ENCODE data around the gene ATMIN.

The ATMIN gene

GRCh38 chr16:81012974-81013373 lies 22.7 kb upstream of the ATMIN start:
- H3K9ac ChIP-seq (ENCODE audit: low read length): no peak overlapping the region
- H3K4ac ChIP-seq (ENCODE audit: low read depth in 1 of 2, low read length in 2 of 2): no peak overlapping the region
- no peak overlapping the region for H3K14ac ChIP-seq (ENCODE audit: low read length in 2 of 2)
- no peak overlapping the region for H2BK12ac ChIP-seq (ENCODE audit: low read length in 2 of 2)
- no peak overlapping the region for H3K4me3 ChIP-seq (ENCODE audit: insufficient read depth in 1 of 2, low read depth in 1 of 2, low read length in 2 of 2)
- no peak overlapping the region for H2BK120ac ChIP-seq (ENCODE audit: low read depth, low read length)
- DNase-seq: no peak
- H3K79me1 ChIP-seq (replicated peaks; ENCODE audit: low read length, poor library complexity, severe bottlenecking): peaks cover 22% of the 10 kb centered on the region
- H3K9me3 ChIP-seq (ENCODE audit: control insufficient read depth, low read length): no peaks in the 10 kb centered on the region
- no peak overlapping the region for H2BK15ac ChIP-seq (ENCODE audit: low read depth, poor library complexity, severe bottlenecking)
- peaks cover 2% of the 10 kb centered on the region for H3K4me1 ChIP-seq (ENCODE audit: control insufficient read depth, insufficient read depth, low read depth, low read length)
- H2AK5ac ChIP-seq (ENCODE audit: low read length, severe bottlenecking): no peak overlapping the region
- H3K4me2 ChIP-seq (ENCODE audit: low read length, poor library complexity, severe bottlenecking): no peak overlapping the region
- no peak overlapping the region for H2BK5ac ChIP-seq (ENCODE audit: low read depth, low read length, poor library complexity, severe bottlenecking)
- no peak overlapping the region for H3K23ac ChIP-seq (ENCODE audit: low read length in 2 of 2)
- no peak overlapping the region for H4K91ac ChIP-seq (ENCODE audit: low read length)
- WGBS: 100% methylated on average over 3 of the region's 3 CpGs
- peaks cover 10 to 43% of the 10 kb centered on the region in 2 experiments for H3K36me3 ChIP-seq (ENCODE audit: control insufficient read depth in 1 of 2, insufficient read depth in 2 of 2, low read depth in 1 of 2, low read length in 2 of 2)
- H3K27me3 ChIP-seq (ENCODE audit: control insufficient read depth in 1 of 2, insufficient read depth in 1 of 2, low read length in 2 of 2): no peaks in the 10 kb centered on the region
- H2AFZ ChIP-seq (ENCODE audit: low read depth, low read length): no peak overlapping the region
- H3K27ac ChIP-seq (ENCODE audit: low read length, poor library complexity, severe bottlenecking): no peak overlapping the region
- H4K8ac ChIP-seq (ENCODE audit: low read length): no peak overlapping the region
- no peak overlapping the region for H3K18ac ChIP-seq (ENCODE audit: low read depth in 1 of 2, low read length in 2 of 2)

GRCh38 chr16:81014672-81015071 lies 21.0 kb upstream of the ATMIN start:
- H3K4me2 ChIP-seq (ENCODE audit: low read length, poor library complexity, severe bottlenecking): no peak overlapping the region
- H3K9me3 ChIP-seq (ENCODE audit: control insufficient read depth, low read length): no peaks in the 10 kb centered on the region
- no peak overlapping the region for H2AK5ac ChIP-seq (ENCODE audit: low read length, severe bottlenecking)
- no peak overlapping the region for H3K14ac ChIP-seq (ENCODE audit: low read length in 2 of 2)
- H2BK5ac ChIP-seq (ENCODE audit: low read depth, low read length, poor library complexity, severe bottlenecking): no peak overlapping the region
- H2BK120ac ChIP-seq (ENCODE audit: low read depth, low read length): no peak overlapping the region
- H3K4me3 ChIP-seq (ENCODE audit: insufficient read depth in 1 of 2, low read depth in 1 of 2, low read length in 2 of 2): no peak overlapping the region
- H3K23ac ChIP-seq (ENCODE audit: low read length in 2 of 2): no peak overlapping the region
- H3K4me1 ChIP-seq (ENCODE audit: control insufficient read depth, insufficient read depth, low read depth, low read length): no peaks in the 10 kb centered on the region
- H2BK12ac ChIP-seq (ENCODE audit: low read length in 2 of 2): no peak overlapping the region
- WGBS: 73% methylated on average over 2 of the region's 2 CpGs
- H3K79me1 ChIP-seq (replicated peaks; ENCODE audit: low read length, poor library complexity, severe bottlenecking): peaks cover 15% of the 10 kb centered on the region
- no peaks in the 10 kb centered on the region for H3K27me3 ChIP-seq (ENCODE audit: control insufficient read depth in 1 of 2, insufficient read depth in 1 of 2, low read length in 2 of 2)
- H2AFZ ChIP-seq (ENCODE audit: low read depth, low read length): no peak overlapping the region
- no peak for DNase-seq
- peaks cover 11 to 50% of the 10 kb centered on the region in 2 experiments for H3K36me3 ChIP-seq (ENCODE audit: control insufficient read depth in 1 of 2, insufficient read depth in 2 of 2, low read depth in 1 of 2, low read length in 2 of 2)
- H3K4ac ChIP-seq (ENCODE audit: low read depth in 1 of 2, low read length in 2 of 2): no peak overlapping the region
- no peak overlapping the region for H4K8ac ChIP-seq (ENCODE audit: low read length)
- no peak overlapping the region for H3K27ac ChIP-seq (ENCODE audit: low read length, poor library complexity, severe bottlenecking)
- H3K18ac ChIP-seq (ENCODE audit: low read depth in 1 of 2, low read length in 2 of 2): no peak overlapping the region
- no peak overlapping the region for H3K9ac ChIP-seq (ENCODE audit: low read length)
- H2BK15ac ChIP-seq (ENCODE audit: low read depth, poor library complexity, severe bottlenecking): no peak overlapping the region
- no peak overlapping the region for H4K91ac ChIP-seq (ENCODE audit: low read length)

DNA sequence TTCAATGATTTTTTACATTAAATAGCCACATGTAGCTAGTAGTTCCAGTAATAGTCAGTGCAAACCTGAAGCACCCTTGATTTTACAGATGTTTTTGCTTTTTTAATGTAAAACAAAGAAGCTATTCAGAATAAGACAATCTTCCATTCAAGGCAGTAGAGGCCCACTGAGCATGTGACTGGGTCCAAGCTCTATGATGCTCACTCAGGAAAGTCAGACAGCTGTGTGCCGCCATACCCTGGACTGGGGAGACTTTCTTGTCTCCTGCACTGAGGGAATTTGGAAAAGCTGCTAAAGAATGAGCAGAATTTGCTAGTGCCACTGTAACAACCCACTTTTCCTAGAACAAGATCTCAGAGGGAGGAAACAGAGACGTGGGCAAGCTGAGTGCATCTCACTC lies 17.1 kb upstream of the ATMIN start:
- H3K27ac ChIP-seq (ENCODE audit: low read length, poor library complexity, severe bottlenecking): no peak overlapping the region
- H3K27me3 ChIP-seq (ENCODE audit: control insufficient read depth in 1 of 2, insufficient read depth in 1 of 2, low read length in 2 of 2): no peaks in the 10 kb centered on the region
- no peak overlapping the region for H3K23ac ChIP-seq (ENCODE audit: low read length in 2 of 2)
- H3K9ac ChIP-seq (ENCODE audit: low read length): no peak overlapping the region
- H4K8ac ChIP-seq (ENCODE audit: low read length): no peak overlapping the region
- no peaks in the 10 kb centered on the region for H3K9me3 ChIP-seq (ENCODE audit: control insufficient read depth, low read length)
- H2BK120ac ChIP-seq (ENCODE audit: low read depth, low read length): no peak overlapping the region
- H2BK5ac ChIP-seq (ENCODE audit: low read depth, low read length, poor library complexity, severe bottlenecking): no peak overlapping the region
- H3K4me3 ChIP-seq (ENCODE audit: insufficient read depth in 1 of 2, low read depth in 1 of 2, low read length in 2 of 2): no peak overlapping the region
- peaks cover 18 to 74% of the 10 kb centered on the region in 2 experiments for H3K36me3 ChIP-seq (ENCODE audit: control insufficient read depth in 1 of 2, insufficient read depth in 2 of 2, low read depth in 1 of 2, low read length in 2 of 2)
- H3K14ac ChIP-seq (ENCODE audit: low read length in 2 of 2): no peak overlapping the region
- WGBS: 100% methylated on average over 2 of the region's 2 CpGs
- H3K4me2 ChIP-seq (ENCODE audit: low read length, poor library complexity, severe bottlenecking): no peak overlapping the region
- H2BK12ac ChIP-seq (ENCODE audit: low read length in 2 of 2): no peak overlapping the region
- no peak overlapping the region for H2AFZ ChIP-seq (ENCODE audit: low read depth, low read length)
- no peaks in the 10 kb centered on the region for H3K4me1 ChIP-seq (ENCODE audit: control insufficient read depth, insufficient read depth, low read depth, low read length)
- DNase-seq: no peak
- H2AK5ac ChIP-seq (ENCODE audit: low read length, severe bottlenecking): no peak overlapping the region
- peaks cover 4% of the 10 kb centered on the region for H3K79me1 ChIP-seq (replicated peaks; ENCODE audit: low read length, poor library complexity, severe bottlenecking)
- no peak overlapping the region for H3K18ac ChIP-seq (ENCODE audit: low read depth in 1 of 2, low read length in 2 of 2)
- no peak overlapping the region for H3K4ac ChIP-seq (ENCODE audit: low read depth in 1 of 2, low read length in 2 of 2)
- H4K91ac ChIP-seq (ENCODE audit: low read length): no peak overlapping the region
- H2BK15ac ChIP-seq (ENCODE audit: low read depth, poor library complexity, severe bottlenecking): no peak overlapping the region

DNA sequence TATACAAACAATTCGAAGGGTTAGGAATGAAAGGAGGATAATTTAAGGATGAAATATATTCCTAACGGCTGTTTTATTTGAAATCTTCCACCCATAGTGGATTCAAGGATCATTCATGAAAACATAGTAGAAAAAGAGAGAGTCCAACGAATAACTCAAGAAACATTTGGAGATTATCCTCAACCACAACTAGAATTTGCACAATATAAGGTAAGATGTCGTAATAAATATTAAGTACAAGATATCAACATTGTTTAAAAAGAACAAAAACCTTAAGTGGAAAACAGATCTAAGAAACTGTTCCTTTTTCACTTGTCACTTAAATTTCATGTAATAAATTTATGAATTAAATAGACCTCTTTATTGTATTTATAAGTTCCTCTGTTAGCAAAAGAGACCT lies 9.2 kb upstream of the ATMIN start:
- Histone ChIP-seq H2BK12ac (ENCODE audit: low read length in 2 of 2) (no peak overlapping the region), H3K23ac (ENCODE audit: low read length in 2 of 2) (no peak overlapping the region)
- WGBS: 100% methylated on average over 1 of the region's 4 CpGs

More for the DNA sequence above, 9.2 kb upstream of the ATMIN start:
- no peak overlapping the region for H3K14ac ChIP-seq (ENCODE audit: low read length in 2 of 2)
- no peak overlapping the region for H2BK120ac ChIP-seq (ENCODE audit: low read depth, low read length)
- H3K9ac ChIP-seq (ENCODE audit: low read length): no peak overlapping the region
- peaks cover 0 to 45% of the 10 kb centered on the region in 2 experiments for H3K36me3 ChIP-seq (ENCODE audit: control insufficient read depth in 1 of 2, insufficient read depth in 2 of 2, low read depth in 1 of 2, low read length in 2 of 2)
- no peak overlapping the region for H3K4me2 ChIP-seq (ENCODE audit: low read length, poor library complexity, severe bottlenecking)
- no peaks in the 10 kb centered on the region for H3K27me3 ChIP-seq (ENCODE audit: control insufficient read depth in 1 of 2, insufficient read depth in 1 of 2, low read length in 2 of 2)
- H2AK5ac ChIP-seq (ENCODE audit: low read length, severe bottlenecking): no peak overlapping the region
- DNase-seq: no peak
- H3K4ac ChIP-seq (ENCODE audit: low read depth in 1 of 2, low read length in 2 of 2): no peak overlapping the region
- no peak overlapping the region for H2BK15ac ChIP-seq (ENCODE audit: low read depth, poor library complexity, severe bottlenecking)
- no peak overlapping the region for H3K27ac ChIP-seq (ENCODE audit: low read length, poor library complexity, severe bottlenecking)
- H4K91ac ChIP-seq (ENCODE audit: low read length): no peak overlapping the region
- H4K8ac ChIP-seq (ENCODE audit: low read length): no peak overlapping the region
- no peak overlapping the region for H3K18ac ChIP-seq (ENCODE audit: low read depth in 1 of 2, low read length in 2 of 2)
- H2AFZ ChIP-seq (ENCODE audit: low read depth, low read length): no peak overlapping the region
- no peak overlapping the region for H3K4me3 ChIP-seq (ENCODE audit: insufficient read depth in 1 of 2, low read depth in 1 of 2, low read length in 2 of 2)
- no peaks in the 10 kb centered on the region for H3K4me1 ChIP-seq (ENCODE audit: control insufficient read depth, insufficient read depth, low read depth, low read length)
- H3K79me1 ChIP-seq (replicated peaks; ENCODE audit: low read length, poor library complexity, severe bottlenecking): no peaks in the 10 kb centered on the region
- H2BK5ac ChIP-seq (ENCODE audit: low read depth, low read length, poor library complexity, severe bottlenecking): no peak overlapping the region
- H3K9me3 ChIP-seq (ENCODE audit: control insufficient read depth, low read length): no peaks in the 10 kb centered on the region

All from mesenchymal stem cell (in vitro differentiated cells and primary cell).